DND-41 (cell line): ENCODE results near the gene SETBP1.

Experiments used
- ATAC-seq: fragments of 200-7000 bp; cut with Tn5 transposase; 3 replicates; pipeline ENCODE4 v1.9.1; 2021; ENCODE audit warnings: low read depth; ENCODE audit not compliant: insufficient read depth
- DNase-seq: peaks from one replicate; pipeline ENCODE4 v3.0.0-alpha.2; 2020
- H2AFZ ChIP-seq: 2 replicates; pipeline ENCODE4 v1.6.0; 2012; ENCODE audit warnings: low read depth, low read length
- H3K27ac ChIP-seq: 2 replicates; pipeline ENCODE4 v1.5.1; 2012; ENCODE audit warnings: low read length, inconsistent platforms
- H3K27me3 ChIP-seq: fragments of 200-600 bp; sonication (generic); 2 replicates; pipeline ENCODE4 v1.6.0; 2012; ENCODE audit warnings: low read length, mild to moderate bottlenecking, inconsistent platforms; ENCODE audit not compliant: insufficient read depth, poor library complexity
- H3K36me3 ChIP-seq: 2 replicates; pipeline ENCODE4 v1.5.1; 2012; ENCODE audit warnings: low read length, inconsistent platforms; ENCODE audit not compliant: insufficient read depth
- H3K4me1 ChIP-seq: 2 replicates; pipeline ENCODE4 v1.5.1; 2012; ENCODE audit warnings: mild to moderate bottlenecking, low read length; ENCODE audit not compliant: insufficient read depth
- H3K4me2 ChIP-seq: 2 replicates; pipeline ENCODE4 v1.6.0; 2012; ENCODE audit warnings: mild to moderate bottlenecking, moderate library complexity, low read length, inconsistent platforms; ENCODE audit not compliant: insufficient read depth
- H3K4me3 ChIP-seq, 2 experiments: fragments of 200-600 bp in 1 of 2; shearing (Covaris generic) in 1 of 2; 2 replicates each; pipeline ENCODE4 v1.5.1; 2012 to 2016; ENCODE audit warnings: inconsistent platforms in 2 of 2, low read length in 2 of 2, mild to moderate bottlenecking in 2 of 2, low read depth in 1 of 2, moderate library complexity in 1 of 2
- H3K79me2 ChIP-seq: 2 replicates; pipeline ENCODE4 v1.6.0; 2012; ENCODE audit warnings: low read length, inconsistent platforms; ENCODE audit not compliant: insufficient read depth
- H3K9ac ChIP-seq: 2 replicates; pipeline ENCODE4 v1.6.0; 2012; ENCODE audit warnings: low read depth, mild to moderate bottlenecking, inconsistent platforms, low read length, moderate library complexity
- H3K9me3 ChIP-seq: 2 replicates; pipeline ENCODE4 v1.5.1; 2012; ENCODE audit warnings: low read length, moderate library complexity, mild to moderate bottlenecking, inconsistent platforms; ENCODE audit not compliant: insufficient read depth, severe bottlenecking
- H4K20me1 ChIP-seq: 2 replicates; pipeline ENCODE4 v1.6.0; 2012; ENCODE audit warnings: low read length; ENCODE audit not compliant: insufficient read depth
- CTCF ChIP-seq: IDR thresholded peaks from 2 replicates; pipeline ENCODE4 v1.5.1; 2012; ENCODE audit warnings: borderline replicate concordance, low read length, moderate library complexity, mild to moderate bottlenecking; ENCODE audit not compliant: poor library complexity, severe bottlenecking; ENCODE audit errors: extremely low read depth
- EZH2 ChIP-seq: IDR thresholded peaks from 3 replicates; pipeline ENCODE4 v1.6.1; 2012; ENCODE audit warnings: borderline replicate concordance, low read depth, mild to moderate bottlenecking, moderate library complexity, low read length, inconsistent platforms; ENCODE audit not compliant: severe bottlenecking

The SETBP1 gene

DNA sequence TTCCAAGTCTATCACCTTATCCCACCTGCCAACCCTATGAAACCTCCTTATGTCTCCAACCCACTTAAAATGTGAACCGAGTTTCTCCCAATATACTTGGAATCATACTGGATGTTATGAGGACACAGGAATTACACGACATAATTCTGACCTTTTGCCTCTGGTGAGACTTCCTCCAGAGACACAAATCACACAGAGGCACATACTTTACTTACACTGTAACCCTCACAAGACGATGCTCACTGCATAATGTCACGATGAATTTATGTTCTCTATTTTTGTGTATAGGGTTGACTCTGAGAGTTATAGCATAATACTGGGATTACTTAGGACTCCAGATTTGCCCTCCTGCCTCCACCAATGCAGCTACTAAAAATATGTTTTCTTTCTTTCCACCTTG lies 28.0 kb upstream of the SETBP1 start:
- Histone ChIP-seq H3K27me3 (no peaks in the 10 kb centered on the region), H3K27ac (no peak overlapping the region), H2AFZ (no peak overlapping the region), H3K79me2 (no peaks in the 10 kb centered on the region), H3K36me3 (no peaks in the 10 kb centered on the region), H3K4me1 (no peaks in the 10 kb centered on the region), H4K20me1 (no peaks in the 10 kb centered on the region), H3K4me3 (no peak overlapping the region), H3K9me3 (no peaks in the 10 kb centered on the region), H3K9ac (no peak overlapping the region), H3K4me2 (no peak overlapping the region)
- ATAC-seq (no peak), DNase-seq (no peak)
- TF ChIP-seq EZH2 (no peak), CTCF (no peak)

- Histone ChIP-seq H3K4me1 (no peaks in the 10 kb centered on the region), H3K79me2 (no peaks in the 10 kb centered on the region), H2AFZ (no peak overlapping the region), H4K20me1 (no peaks in the 10 kb centered on the region), H3K4me3 (no peak overlapping the region), H3K36me3 (no peaks in the 10 kb centered on the region), H3K27ac (no peak overlapping the region), H3K4me2 (no peak overlapping the region), H3K9ac (no peak overlapping the region), H3K27me3 (no peaks in the 10 kb centered on the region), H3K9me3 (no peaks in the 10 kb centered on the region)
- ATAC-seq (no peak), DNase-seq (no peak)
- TF ChIP-seq CTCF (no peak), EZH2 (no peak)
Observed at GRCh38 chr18:44654573-44654972, 26.1 kb upstream of the SETBP1 start.

GRCh38 chr18:44655435-44655834 lies 25.3 kb upstream of the SETBP1 start:
- no peak overlapping the region for H2AFZ ChIP-seq
- no peak overlapping the region for H3K4me2 ChIP-seq
- no peak for ATAC-seq
- no peaks in the 10 kb centered on the region for H3K36me3 ChIP-seq
- no peaks in the 10 kb centered on the region for H3K4me1 ChIP-seq
- H3K9me3 ChIP-seq = no peaks in the 10 kb centered on the region
- H3K27me3 ChIP-seq = no peaks in the 10 kb centered on the region
- H3K79me2 ChIP-seq = no peaks in the 10 kb centered on the region
- H3K27ac ChIP-seq = no peak overlapping the region
- TF ChIP-seq CTCF = no peak
- no peak for TF ChIP-seq EZH2
- no peak overlapping the region for H3K4me3 ChIP-seq
- H4K20me1 ChIP-seq = no peaks in the 10 kb centered on the region
- H3K9ac ChIP-seq = no peak overlapping the region
- no peak for DNase-seq

- Histone ChIP-seq H2AFZ (no peak overlapping the region), H3K36me3 (no peaks in the 10 kb centered on the region), H3K4me3 (no peak overlapping the region), H4K20me1 (no peaks in the 10 kb centered on the region), H3K4me1 (no peaks in the 10 kb centered on the region), H3K9ac (no peak overlapping the region), H3K27me3 (no peaks in the 10 kb centered on the region), H3K9me3 (no peaks in the 10 kb centered on the region), H3K27ac (no peak overlapping the region), H3K4me2 (no peak overlapping the region), H3K79me2 (no peaks in the 10 kb centered on the region)
- TF ChIP-seq CTCF (no peak), EZH2 (no peak)
- ATAC-seq (no peak), DNase-seq (no peak)
Observed at GRCh38 chr18:44659771-44660170, 20.9 kb upstream of the SETBP1 start.
